CD14-positive monocyte (primary cell): ENCODE measurements around the gene NXF1. TPM values are rescaled to one million over a fixed set of nuclear protein-coding genes. Genes with fewer than 3 reads are reported as not detected.
A peak's percentile ranks its signal among the peaks of the same experiment; 100 is the strongest.

Experiments
- DNase-seq, 3 donors: peaks; one replicate each; pipeline ENCODE4 v3.0.0-alpha.2; 2011 to 2022
- H2AFZ ChIP-seq: 2 replicates; pipeline ENCODE4 v1.6.0; 2012; ENCODE audit warnings: mild to moderate bottlenecking, low read depth, low read length, inconsistent platforms; ENCODE audit not compliant: insufficient read depth, poor library complexity, severe bottlenecking
- H3K27ac ChIP-seq, 2 donors: 1 replicate in 1 of 2; 2 replicates in 1 of 2; pipeline ENCODE4 v1.5.1; 2012 to 2013; ENCODE audit warnings: low read length in 2 of 2, control low read depth in 1 of 2, inconsistent platforms in 1 of 2, low read depth in 1 of 2, mild to moderate bottlenecking in 1 of 2
- H3K27me3 ChIP-seq, 2 donors: one replicate each; pipeline versions ENCODE4 v1.6.0 to v1.6.1; 2011 to 2013; ENCODE audit warnings: low read length in 2 of 2; ENCODE audit not compliant: control insufficient read depth in 2 of 2, insufficient read depth in 2 of 2
- H3K36me3 ChIP-seq, 2 donors: replicated peaks in 1 of 2; 1 replicate in 1 of 2; 2 replicates in 1 of 2; pipeline versions ENCODE4 v1.5.1 to v1.6.1; 2012 to 2013; ENCODE audit warnings: low read length in 2 of 2, control low read depth in 1 of 2, inconsistent platforms in 1 of 2, mild to moderate bottlenecking in 1 of 2; ENCODE audit not compliant: insufficient read depth in 2 of 2, control insufficient read depth in 1 of 2
- H3K4me1 ChIP-seq, 2 donors: 1 replicate in 1 of 2; 2 replicates in 1 of 2; pipeline versions ENCODE4 v1.5.1 to v1.6.1; 2012 to 2013; ENCODE audit warnings: low read length in 2 of 2, control low read depth in 1 of 2, inconsistent platforms in 1 of 2, mild to moderate bottlenecking in 1 of 2, moderate library complexity in 1 of 2; ENCODE audit not compliant: insufficient read depth in 2 of 2, control insufficient read depth in 1 of 2
- H3K4me2 ChIP-seq: replicated peaks from 2 replicates; pipeline ENCODE3; 2012; ENCODE audit warnings: low read length, moderate library complexity, mild to moderate bottlenecking; ENCODE audit not compliant: poor library complexity, severe bottlenecking; ENCODE audit errors: extremely low read depth
- H3K4me3 ChIP-seq, 3 experiments: fragments of 200-600 bp in 1 of 3; sonication (generic) in 1 of 3; replicated peaks in 1 of 3; 1 replicate in 2 of 3; 2 replicates in 1 of 3; pipeline ENCODE4 v1.5.1; 2011 to 2013; ENCODE audit warnings: low read length in 3 of 3, mild to moderate bottlenecking in 3 of 3, control low read depth in 2 of 3, low read depth in 2 of 3, inconsistent platforms in 1 of 3, moderate library complexity in 1 of 3
- H3K79me2 ChIP-seq: 2 replicates; pipeline ENCODE4 v1.6.0; 2012; ENCODE audit warnings: mild to moderate bottlenecking, control low read depth, inconsistent platforms, low read length, moderate library complexity; ENCODE audit not compliant: insufficient read depth
- H3K9ac ChIP-seq: 2 replicates; pipeline ENCODE4 v1.6.0; 2017; ENCODE audit warnings: low read length, mild to moderate bottlenecking; ENCODE audit not compliant: insufficient read depth, poor library complexity, severe bottlenecking
- H3K9me3 ChIP-seq, 2 donors: replicated peaks in 1 of 2; 1 replicate in 1 of 2; 2 replicates in 1 of 2; pipeline versions ENCODE4 v1.5.1 to v1.6.1; 2012 to 2013; ENCODE audit warnings: low read length in 2 of 2, control low read depth in 1 of 2; ENCODE audit not compliant: control insufficient read depth in 1 of 2, insufficient read depth in 1 of 2
- H4K20me1 ChIP-seq: 2 replicates; pipeline ENCODE4 v1.6.0; 2012; ENCODE audit warnings: mild to moderate bottlenecking, low read length, control low read depth, moderate library complexity; ENCODE audit not compliant: insufficient read depth
- H3K27ac Mint-ChIP-seq, 7 donors: one replicate each; pipeline ENCODE4 v1.8.0; 2020; ENCODE audit warnings: mild to moderate bottlenecking in 7 of 7, mixed read lengths in 7 of 7, moderate library complexity in 6 of 7, inconsistent platforms in 2 of 7
- H3K27me3 Mint-ChIP-seq, 3 donors: one replicate each; pipeline ENCODE4 v1.8.0; 2021 to 2022; ENCODE audit warnings: low read depth in 3 of 3, mild to moderate bottlenecking in 3 of 3, mixed read lengths in 3 of 3, moderate library complexity in 3 of 3, inconsistent platforms in 1 of 3
- H3K36me3 Mint-ChIP-seq, 2 donors: one replicate each; pipeline ENCODE4 v1.8.0; 2020; ENCODE audit warnings: mixed read lengths in 2 of 2, inconsistent platforms in 1 of 2, mild to moderate bottlenecking in 1 of 2
- H3K4me1 Mint-ChIP-seq: one replicate; pipeline ENCODE4 v1.8.0; 2020; ENCODE audit warnings: mild to moderate bottlenecking, mixed read lengths
- H3K4me3 Mint-ChIP-seq, 2 donors: one replicate each; pipeline ENCODE4 v1.8.0; 2020; ENCODE audit warnings: mild to moderate bottlenecking in 2 of 2, mixed read lengths in 2 of 2, moderate library complexity in 1 of 2
- H3K9me3 Mint-ChIP-seq, 7 donors: one replicate each; pipeline ENCODE4 v1.8.0; 2020 to 2022; ENCODE audit warnings: mixed read lengths in 7 of 7, mild to moderate bottlenecking in 6 of 7, moderate library complexity in 6 of 7, inconsistent platforms in 2 of 7
- CTCF ChIP-seq: fragments of 200-600 bp; IDR thresholded peaks from one replicate; pipeline ENCODE4 v1.8.0; 2022; ENCODE audit warnings: antibody characterized with exemption, mild to moderate bottlenecking
- WGBS: methylation state at CpG from one replicate; pipeline ENCODE4 v1.1.5; 2013; ENCODE audit warnings: missing lambda C conversion rate; ENCODE audit not compliant: insufficient coverage; 5-methylcytosine and 5-hydroxymethylcytosine counted together
- intact Hi-C, 2 donors: fragments of 100-400 bp; cut with micrococcal nuclease; formaldehyde crosslinking; loops; one replicate each; pipeline versions ENCODE4 v1.15.0 to v1.15.1; 2023
- polyA plus RNA-seq, 3 donors: library from polyadenylated mRNA; depleted of rRNA in 1 of 3; unstranded in 2 of 3; stranded (reverse) in 1 of 3; fragments of 300-500 nt in 2 of 3; fragments of >200 nt in 1 of 3; fragmentation: Illumina TruSeq in 2 of 3; gene quantifications; 1 replicate in 2 of 3; 2 replicates in 1 of 3; pipeline ENCODE4 v1.2.3, GENCODE V29; 2012 to 2021

NXF1 gene
- polyA plus RNA-seq, 3 donors: 50.1 to 748 (median 70.6) TPM

GRCh38 chr11:62853279-62853965 lies 48.2 kb upstream of the NXF1 start:
- peak overlapping the region in 1 of 3 experiments; percentile 94 for H3K4me3 ChIP-seq
- Mint-ChIP-seq H3K4me1 (peaks cover 48% of the 10 kb centered on the region), H3K36me3 (peaks cover 29 to 31% of the 10 kb centered on the region in 2 donors), H3K27me3 (no peaks in the 10 kb centered on the region), H3K4me3 (no peak overlapping the region), H3K27ac (peak overlapping the region in 1 of 7 donors; percentile 59), H3K9me3 (no peaks in the 10 kb centered on the region)
- H3K9me3 ChIP-seq: no peaks in the 10 kb centered on the region
- WGBS: 100% methylated on average over 1 of the region's 7 CpGs
- peaks cover 56% of the 10 kb centered on the region for H3K79me2 ChIP-seq
- no peaks in the 10 kb centered on the region for H3K27me3 ChIP-seq
- no peak for TF ChIP-seq CTCF
- intact Hi-C loops: loop anchor here in 1 of 2 donors (10.0 kb wide), 1 partner anchor 239 kb away; the partner anchor contains the start of genes EML3 and ROM1
- H3K27ac ChIP-seq: peak overlapping the region in 1 of 2 donors; percentile 81
- no peak overlapping the region for H2AFZ ChIP-seq
- H3K4me2 ChIP-seq: peak overlapping the region; percentile 89
- no peak for DNase-seq
- H4K20me1 ChIP-seq: peaks cover 33% of the 10 kb centered on the region
- H3K4me1 ChIP-seq: peaks cover 34 to 45% of the 10 kb centered on the region in 2 donors
- H3K36me3 ChIP-seq: peaks cover 25 to 33% of the 10 kb centered on the region in 2 donors
- no peak overlapping the region for H3K9ac ChIP-seq

GRCh38 chr11:62852523-62853188 lies 47.4 kb upstream of the NXF1 start:
- no peak for DNase-seq
- H3K36me3 ChIP-seq: peaks cover 25 to 33% of the 10 kb centered on the region in 2 donors
- H3K27me3 Mint-ChIP-seq: no peaks in the 10 kb centered on the region
- peaks cover 44% of the 10 kb centered on the region for H3K4me1 Mint-ChIP-seq
- peaks cover 49% of the 10 kb centered on the region for H3K79me2 ChIP-seq
- no peaks in the 10 kb centered on the region for H3K9me3 ChIP-seq
- H3K27ac Mint-ChIP-seq: peak overlapping the region in 2 of 7 donors; percentile 59 to 68
- TF ChIP-seq CTCF: no peak
- H4K20me1 ChIP-seq: peaks cover 33% of the 10 kb centered on the region
- no peak overlapping the region for H3K27ac ChIP-seq
- H3K27me3 ChIP-seq: no peaks in the 10 kb centered on the region
- H3K4me3 ChIP-seq: no peak overlapping the region
- no peaks in the 10 kb centered on the region for H3K9me3 Mint-ChIP-seq
- H3K9ac ChIP-seq: no peak overlapping the region
- peaks cover 33 to 43% of the 10 kb centered on the region in 2 donors for H3K4me1 ChIP-seq
- H2AFZ ChIP-seq: no peak overlapping the region
- H3K36me3 Mint-ChIP-seq: peaks cover 29 to 31% of the 10 kb centered on the region in 2 donors
- no peak overlapping the region for H3K4me2 ChIP-seq
- no peak overlapping the region for H3K4me3 Mint-ChIP-seq
- intact Hi-C loops: loop anchor here in 1 of 2 donors (10.0 kb wide), 1 partner anchor 238 kb away; the partner anchor contains the start of genes EML3 and ROM1
